Adrenal gland (tissue), 12 donors: Measurements from ENCODE around the gene INTS15. TPM values are rescaled to one million over a fixed set of nuclear protein-coding genes. Genes with fewer than 3 reads are reported as not detected.

Experiments
- DNase-seq, 7 donors: peaks; one replicate each; pipeline ENCODE4 v3.0.0-alpha.2; 2019 to 2020
- H3K27ac ChIP-seq, 5 donors: fragments of 200-600 bp; sonication (generic) in 4 of 5; 1 replicate in 3 of 5; 2 replicates in 2 of 5; pipeline versions ENCODE4 v1.5.1 to v1.8.0; 2016 to 2020; ENCODE audit warnings: mild to moderate bottlenecking in 1 of 5
- H3K27me3 ChIP-seq: fragments of 200-600 bp; 2 replicates; pipeline ENCODE4 v1.8.0; 2021
- H3K36me3 ChIP-seq, 2 donors: fragments of 200-600 bp; replicated peaks in 1 of 2; 1 replicate in 1 of 2; 2 replicates in 1 of 2; pipeline versions ENCODE4 v1.5.1 to v1.8.0; 2018 to 2022
- H3K4me1 ChIP-seq, 2 donors: fragments of 200-600 bp; replicated peaks in 1 of 2; 1 replicate in 1 of 2; 2 replicates in 1 of 2; pipeline versions ENCODE4 v1.5.1 to v1.8.0; 2018 to 2021
- H3K4me3 ChIP-seq, 4 donors: fragments of 200-600 bp; sonication (generic) in 3 of 4; one replicate each; pipeline ENCODE4 v1.5.1; 2016 to 2018
- H3K9me3 ChIP-seq, 3 donors: fragments of 200-600 bp; sonication (generic) in 1 of 3; replicated peaks in 1 of 3; 1 replicate in 2 of 3; 2 replicates in 1 of 3; pipeline versions ENCODE4 v1.5.1 to v1.8.0; 2016 to 2021
- POLR2A ChIP-seq, 2 donors: fragments of 450-650 bp; IDR thresholded peaks; one replicate each; pipeline ENCODE4 v1.6.1; 2017; ENCODE audit warnings: antibody characterized with exemption in 2 of 2, mild to moderate bottlenecking in 2 of 2, moderate library complexity in 1 of 2
- WGBS, 4 donors: extraction: QIAGEN DNeasy Blood & Tissue Kit in 2 of 4; methylation state at CpG; one replicate each; pipeline versions ENCODE4 v1.1.5 to v1.1.7; 2013 to 2017; 5-methylcytosine and 5-hydroxymethylcytosine counted together
- intact Hi-C, 2 donors: fragments of 100-400 bp; cut with DNase I; formaldehyde crosslinking; loops; one replicate each; pipeline versions ENCODE4 v1.14.1 to v1.15.0; 2022 to 2023
- polyA plus RNA-seq, 3 donors: library from polyadenylated mRNA; stranded (reverse); fragments of 200-250 nt in 2 of 3; fragments of 350-450 nt in 1 of 3; fragmentation: Illumina TruSeq in 1 of 3; extraction: RNeasy Lipid Tissue Mini Kit (QIAGEN cat#74804) in 1 of 3; gene quantifications; one replicate each; pipeline ENCODE4 v1.2.3, GENCODE V29; 2013 to 2014
- total RNA-seq, 9 donors: library from RNA; depleted of rRNA in 4 of 9; stranded (reverse); fragments of >200 nt in 4 of 9; fragments of 120-200 nt in 1 of 9; fragmentation: NEBNext Ultra II Directional in 1 of 9; extraction: Animal tissue kit (Norgen Biotek cat#: 25700) in 1 of 9; gene quantifications; one replicate each; pipeline versions ENCODE4 v1.1.0 to v1.2.4, GENCODE V29; 2013 to 2023
- TF ChIP-seq, protein P1 (sequence below), 6 experiments: fragments of 450-650 bp in 4 of 6; fragments of 200-600 bp in 2 of 6; sonication (generic) in 1 of 6; IDR thresholded peaks; 1 replicate in 5 of 6; 2 replicates in 1 of 6; pipeline versions ENCODE4 v1.5.1 to v1.8.0; 2016 to 2021; ENCODE audit warnings: antibody characterized with exemption in 6 of 6, mild to moderate bottlenecking in 2 of 6, moderate library complexity in 1 of 6
- donor health status: healthy with polysubstance abuse.
- donor health status: Bipolar disorder and iron deficiency.
- donor health status: DM: yes; HTN: yes; CAD: no.
- donor health status: DM: no; HTN: no; CAD: no.
- donor health status: DM: no; HTN: no; CAD: no.
- donor health status: DM: yes; HTN: yes; CAD: no.

Gene INTS15
- total and polyA plus RNA-seq, 12 donors: 14.5 to 36.2 (median 26.0) TPM

DNA sequence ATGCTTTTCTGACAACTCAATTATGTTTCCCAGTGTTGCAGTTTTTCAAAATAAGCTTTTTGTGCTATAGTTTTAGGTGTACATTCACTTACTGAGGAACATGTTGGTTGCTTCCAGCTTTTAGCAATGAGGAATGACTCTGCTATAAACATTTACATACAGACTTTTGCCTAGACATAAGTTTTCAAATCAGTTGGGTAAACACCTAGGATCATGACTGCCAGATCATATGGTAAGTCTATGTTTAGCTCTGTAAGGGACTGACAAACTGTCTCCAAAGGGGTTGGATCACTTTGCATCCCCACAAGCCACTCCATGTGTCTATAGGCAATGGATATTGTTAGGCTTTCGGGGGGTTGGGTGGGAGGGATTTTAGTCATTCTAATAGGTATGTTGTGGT, 27.7 kb upstream of the INTS15 start:
- H3K4me3 ChIP-seq: no peak overlapping the region
- H3K4me1 ChIP-seq: no peaks in the 10 kb centered on the region
- DNase-seq: no peak
- intact Hi-C loops: no loop called here
- 69 to 100% (median 79%) methylated on average over 1 of the region's 1 CpG for WGBS, 4 donors
- H3K9me3 ChIP-seq: no peaks in the 10 kb centered on the region
- H3K27ac ChIP-seq: no peak overlapping the region
- no peaks in the 10 kb centered on the region for H3K36me3 ChIP-seq
- H3K27me3 ChIP-seq: no peaks in the 10 kb centered on the region
- no peak for TF ChIP-seq POLR2A (IDR thresholded peaks at IDR 0.05)
- TF ChIP-seq, protein P1, sequence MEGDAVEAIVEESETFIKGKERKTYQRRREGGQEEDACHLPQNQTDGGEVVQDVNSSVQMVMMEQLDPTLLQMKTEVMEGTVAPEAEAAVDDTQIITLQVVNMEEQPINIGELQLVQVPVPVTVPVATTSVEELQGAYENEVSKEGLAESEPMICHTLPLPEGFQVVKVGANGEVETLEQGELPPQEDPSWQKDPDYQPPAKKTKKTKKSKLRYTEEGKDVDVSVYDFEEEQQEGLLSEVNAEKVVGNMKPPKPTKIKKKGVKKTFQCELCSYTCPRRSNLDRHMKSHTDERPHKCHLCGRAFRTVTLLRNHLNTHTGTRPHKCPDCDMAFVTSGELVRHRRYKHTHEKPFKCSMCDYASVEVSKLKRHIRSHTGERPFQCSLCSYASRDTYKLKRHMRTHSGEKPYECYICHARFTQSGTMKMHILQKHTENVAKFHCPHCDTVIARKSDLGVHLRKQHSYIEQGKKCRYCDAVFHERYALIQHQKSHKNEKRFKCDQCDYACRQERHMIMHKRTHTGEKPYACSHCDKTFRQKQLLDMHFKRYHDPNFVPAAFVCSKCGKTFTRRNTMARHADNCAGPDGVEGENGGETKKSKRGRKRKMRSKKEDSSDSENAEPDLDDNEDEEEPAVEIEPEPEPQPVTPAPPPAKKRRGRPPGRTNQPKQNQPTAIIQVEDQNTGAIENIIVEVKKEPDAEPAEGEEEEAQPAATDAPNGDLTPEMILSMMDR (IDR thresholded peaks at IDR 0.05): no peak

DNA sequence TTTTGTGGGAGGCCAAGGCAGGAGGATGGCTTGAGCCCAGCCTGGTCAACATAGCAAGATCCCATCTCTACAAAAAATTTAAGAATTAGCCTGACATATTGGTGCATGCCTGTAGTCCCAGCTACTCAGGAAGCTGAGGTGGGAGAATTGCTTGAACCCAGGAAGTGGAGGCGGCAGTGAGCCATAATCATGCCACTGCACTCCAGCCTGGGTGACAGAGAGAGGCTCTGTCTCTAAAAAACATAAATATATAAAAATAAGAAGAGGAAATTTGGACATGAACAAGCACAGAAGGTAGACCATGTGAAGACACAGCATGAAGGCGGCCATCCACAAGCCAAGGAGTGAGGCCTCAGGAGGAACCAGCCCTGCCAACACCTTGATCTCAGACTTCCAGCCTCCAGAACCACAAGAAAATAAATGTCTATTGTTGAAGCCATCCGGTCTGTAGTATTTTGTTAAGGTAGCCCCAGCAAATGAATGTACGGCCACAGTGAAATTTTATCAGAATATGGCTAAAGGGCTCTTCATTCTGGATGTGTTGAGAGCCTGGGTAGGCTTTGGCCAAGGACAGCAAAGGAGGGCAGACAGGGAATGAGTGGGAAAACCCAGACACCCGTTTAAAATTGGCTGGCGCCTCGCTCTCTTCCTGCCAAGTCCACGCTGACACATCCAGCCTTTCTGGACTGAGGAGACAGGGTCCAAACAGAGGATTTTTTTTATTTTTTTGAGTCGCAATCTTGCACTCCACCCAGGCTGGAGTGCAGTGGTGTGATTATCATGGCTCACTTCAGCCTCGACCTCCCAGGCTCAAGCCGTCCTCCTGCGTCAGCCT, 25.7 kb upstream of the INTS15 start:
- no peaks in the 10 kb centered on the region for H3K4me1 ChIP-seq
- intact Hi-C loops: no loop called here
- no peak overlapping the region for H3K27ac ChIP-seq
- H3K36me3 ChIP-seq: no peaks in the 10 kb centered on the region
- no peaks in the 10 kb centered on the region for H3K27me3 ChIP-seq
- no peak overlapping the region for H3K4me3 ChIP-seq
- H3K9me3 ChIP-seq: no peaks in the 10 kb centered on the region
- WGBS, 4 donors: 73 to 85% (median 81%) methylated on average over 8 to 12 of the region's 12 CpGs
- no peak for DNase-seq
- TF ChIP-seq, protein P1 (IDR thresholded peaks at IDR 0.05): no peak
- TF ChIP-seq POLR2A (IDR thresholded peaks at IDR 0.05): no peak

DNA sequence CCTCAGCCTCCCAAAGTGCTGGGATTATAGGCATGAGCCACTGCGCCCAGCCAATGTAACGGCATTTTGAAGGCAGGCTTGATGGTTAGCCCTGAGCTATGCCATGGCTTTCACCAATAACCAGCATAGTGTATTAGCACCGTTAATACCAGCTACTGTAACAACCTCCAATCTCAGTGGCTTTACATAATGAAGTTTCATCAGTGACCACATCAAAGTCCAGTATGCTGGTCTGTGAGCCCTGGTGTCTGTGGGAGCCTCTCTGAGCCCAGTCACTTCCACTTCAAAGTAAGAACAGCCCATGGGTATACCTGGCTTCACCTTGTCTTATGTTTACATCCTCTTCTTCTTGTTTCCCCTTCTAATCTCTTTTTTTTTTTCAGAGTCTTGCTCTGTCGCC, 24.2 kb upstream of the INTS15 start:
- no peaks in the 10 kb centered on the region for H3K36me3 ChIP-seq
- DNase-seq: no peak
- TF ChIP-seq, protein P1 (IDR thresholded peaks at IDR 0.05): no peak
- WGBS, 4 donors: 75 to 89% (median 86%) methylated on average over 4 of the region's 4 CpGs
- H3K4me1 ChIP-seq: no peaks in the 10 kb centered on the region
- no peak overlapping the region for H3K4me3 ChIP-seq
- no peak overlapping the region for H3K27ac ChIP-seq
- H3K9me3 ChIP-seq: no peaks in the 10 kb centered on the region
- H3K27me3 ChIP-seq: no peaks in the 10 kb centered on the region
- intact Hi-C loops: no loop called here

DNA sequence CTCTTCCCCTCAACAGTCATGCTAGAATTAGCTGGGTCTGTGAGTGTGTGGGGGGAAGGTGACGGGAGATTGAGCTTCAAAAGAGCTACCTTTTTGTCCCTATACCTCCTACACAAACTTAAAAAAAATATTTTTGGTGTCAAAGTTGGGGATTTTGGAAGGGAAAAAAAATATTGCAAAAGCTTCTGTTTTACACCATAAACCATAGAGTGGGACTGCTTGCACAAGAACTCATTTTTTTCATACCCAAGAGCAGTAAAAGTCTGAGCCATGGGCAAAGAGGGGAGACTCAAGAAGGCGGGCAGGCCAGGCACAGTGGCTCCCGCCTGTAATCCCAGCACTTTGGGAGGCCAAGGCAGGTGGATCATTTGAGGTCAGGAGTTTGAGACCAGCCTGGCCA, 21.9 kb upstream of the INTS15 start:
- 68 to 86% (median 78%) methylated on average over 3 of the region's 3 CpGs for WGBS, 4 donors
- intact Hi-C loops: no loop called here
- Histone ChIP-seq H3K4me1 (no peaks in the 10 kb centered on the region), H3K36me3 (no peaks in the 10 kb centered on the region), H3K27ac (no peak overlapping the region), H3K9me3 (no peaks in the 10 kb centered on the region), H3K4me3 (no peak overlapping the region), H3K27me3 (no peaks in the 10 kb centered on the region)
- no peak for DNase-seq
- no peak for TF ChIP-seq POLR2A (IDR thresholded peaks at IDR 0.05)
- TF ChIP-seq, protein P1 (IDR thresholded peaks at IDR 0.05): no peak
